Astrocyte (in vitro differentiated cells and primary cell): ENCODE measurements around the gene MMP1. TPM values are rescaled to one million over a fixed set of nuclear protein-coding genes. Genes with fewer than 3 reads are reported as not detected.
A peak's percentile ranks its signal among the peaks of the same experiment; 100 is the strongest.

ENCODE experiments used
- DNase-seq: peaks from one replicate; pipeline ENCODE4 v3.0.0-alpha.2; 2010; ENCODE audit warnings: low read depth
- FAIRE-seq: peaks from 2 replicates; lab custom pipeline; 2011; peaks lifted over from hg19 to GRCh38; lab: Jason Lieb, UNC
- H2AFZ ChIP-seq: 2 replicates; pipeline ENCODE4 v1.6.0; 2012; ENCODE audit warnings: low read depth, low read length, inconsistent platforms
- H3K27ac ChIP-seq: 2 replicates; pipeline ENCODE4 v1.5.1; 2011; ENCODE audit warnings: low read depth, low read length, inconsistent platforms
- H3K27me3 ChIP-seq: 2 replicates; pipeline ENCODE4 v1.6.0; 2011; ENCODE audit warnings: low read length, inconsistent platforms; ENCODE audit not compliant: insufficient read depth
- H3K36me3 ChIP-seq: 2 replicates; pipeline ENCODE4 v1.5.1; 2011; ENCODE audit warnings: low read length, inconsistent platforms; ENCODE audit not compliant: insufficient read depth
- H3K4me1 ChIP-seq: 2 replicates; pipeline ENCODE4 v1.5.1; 2011; ENCODE audit warnings: low read length, inconsistent platforms; ENCODE audit not compliant: insufficient read depth
- H3K4me2 ChIP-seq: 2 replicates; pipeline ENCODE4 v1.6.0; 2012; ENCODE audit warnings: low read length, inconsistent platforms
- H3K4me3 ChIP-seq: 2 replicates; pipeline ENCODE4 v1.5.1; 2011; ENCODE audit warnings: low read depth, mild to moderate bottlenecking, low read length, inconsistent platforms; ENCODE audit not compliant: insufficient read depth
- H3K79me2 ChIP-seq: 2 replicates; pipeline ENCODE4 v1.6.0; 2012; ENCODE audit warnings: mild to moderate bottlenecking, low read length, inconsistent platforms; ENCODE audit not compliant: insufficient read depth
- H3K9ac ChIP-seq: 2 replicates; pipeline ENCODE4 v1.6.0; 2012; ENCODE audit warnings: mild to moderate bottlenecking, low read length, inconsistent platforms
- H3K9me3 ChIP-seq: 2 replicates; pipeline ENCODE4 v1.5.1; 2012; ENCODE audit warnings: low read depth, mild to moderate bottlenecking, low read length, inconsistent platforms; ENCODE audit not compliant: insufficient read depth
- H4K20me1 ChIP-seq: 2 replicates; pipeline ENCODE4 v1.6.0; 2012; ENCODE audit warnings: low read length, inconsistent platforms; ENCODE audit not compliant: insufficient read depth
- H3K27ac Mint-ChIP-seq: one replicate; pipeline ENCODE4 v1.8.0; 2021; ENCODE audit warnings: mild to moderate bottlenecking, mixed read lengths; ENCODE audit not compliant: unreplicated experiment
- H3K27me3 Mint-ChIP-seq: one replicate; pipeline ENCODE4 v1.8.0; 2021; ENCODE audit warnings: low read depth, mixed read lengths; ENCODE audit not compliant: unreplicated experiment
- H3K36me3 Mint-ChIP-seq: one replicate; pipeline ENCODE4 v1.8.0; 2021; ENCODE audit warnings: low read depth, mixed read lengths; ENCODE audit not compliant: unreplicated experiment
- H3K4me1 Mint-ChIP-seq: one replicate; pipeline ENCODE4 v1.8.0; 2021; ENCODE audit warnings: low read depth, mixed read lengths; ENCODE audit not compliant: unreplicated experiment
- H3K4me3 Mint-ChIP-seq: one replicate; pipeline ENCODE4 v1.8.0; 2021; ENCODE audit warnings: mild to moderate bottlenecking, moderate library complexity, mixed read lengths; ENCODE audit not compliant: unreplicated experiment
- H3K9me3 Mint-ChIP-seq: one replicate; pipeline ENCODE4 v1.8.0; 2021; ENCODE audit warnings: mild to moderate bottlenecking, mixed read lengths; ENCODE audit not compliant: unreplicated experiment
- EZH2 ChIP-seq: IDR thresholded peaks from 2 replicates; pipeline ENCODE4 v1.6.1; 2012; ENCODE audit warnings: mild to moderate bottlenecking, low read length, inconsistent platforms; ENCODE audit not compliant: insufficient read depth
- total RNA-seq: library from RNA; stranded (reverse); gene quantifications from 2 replicates; pipeline ENCODE4 v1.2.1, GENCODE V29; 2021
- TF ChIP-seq, protein P1 (sequence below): IDR thresholded peaks from 2 replicates; pipeline ENCODE4 v1.5.1; 2011; ENCODE audit warnings: low read depth, mild to moderate bottlenecking, inconsistent platforms, low read length, moderate library complexity; ENCODE audit not compliant: insufficient read depth

The MMP1 gene
- total RNA-seq, 1 donor from 2014 or later = 0.64 TPM

DNA sequence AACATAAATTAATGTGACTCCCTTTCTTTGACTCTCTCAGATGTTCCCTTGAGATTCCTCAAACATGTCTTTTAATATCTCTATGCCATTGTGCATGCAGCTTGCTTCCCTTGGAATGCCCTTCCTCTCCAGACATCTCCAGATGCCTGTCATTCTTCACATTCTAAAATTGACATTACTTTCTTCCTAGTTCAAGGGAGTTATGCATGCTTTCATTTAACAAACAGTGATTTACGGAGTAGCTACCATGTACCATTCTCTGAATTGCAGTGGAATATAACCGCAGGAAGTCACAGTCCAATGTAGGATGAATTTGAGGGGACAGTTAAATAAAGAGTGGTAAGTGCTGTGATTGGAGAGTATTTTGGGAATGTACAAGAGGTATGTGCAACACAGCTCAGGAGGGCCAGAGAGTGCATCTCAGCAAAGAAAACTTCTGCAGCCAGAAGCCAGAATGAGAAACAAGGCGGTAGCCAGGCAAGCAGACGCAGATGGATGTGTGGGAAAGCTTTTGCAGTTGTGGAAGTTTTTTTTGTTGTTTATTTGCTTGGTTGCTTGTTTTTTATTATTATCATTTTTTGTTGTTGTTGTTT is 36.2 kb downstream of the MMP1 start:
- Mint-ChIP-seq H3K36me3 (no peaks in the 10 kb centered on the region), H3K4me3 (peak overlapping the region; percentile 58), H3K27me3 (no peaks in the 10 kb centered on the region), H3K4me1 (peaks cover 47% of the 10 kb centered on the region), H3K27ac (peak overlapping the region; percentile 88), H3K9me3 (no peaks in the 10 kb centered on the region)
- TF ChIP-seq, protein P1, sequence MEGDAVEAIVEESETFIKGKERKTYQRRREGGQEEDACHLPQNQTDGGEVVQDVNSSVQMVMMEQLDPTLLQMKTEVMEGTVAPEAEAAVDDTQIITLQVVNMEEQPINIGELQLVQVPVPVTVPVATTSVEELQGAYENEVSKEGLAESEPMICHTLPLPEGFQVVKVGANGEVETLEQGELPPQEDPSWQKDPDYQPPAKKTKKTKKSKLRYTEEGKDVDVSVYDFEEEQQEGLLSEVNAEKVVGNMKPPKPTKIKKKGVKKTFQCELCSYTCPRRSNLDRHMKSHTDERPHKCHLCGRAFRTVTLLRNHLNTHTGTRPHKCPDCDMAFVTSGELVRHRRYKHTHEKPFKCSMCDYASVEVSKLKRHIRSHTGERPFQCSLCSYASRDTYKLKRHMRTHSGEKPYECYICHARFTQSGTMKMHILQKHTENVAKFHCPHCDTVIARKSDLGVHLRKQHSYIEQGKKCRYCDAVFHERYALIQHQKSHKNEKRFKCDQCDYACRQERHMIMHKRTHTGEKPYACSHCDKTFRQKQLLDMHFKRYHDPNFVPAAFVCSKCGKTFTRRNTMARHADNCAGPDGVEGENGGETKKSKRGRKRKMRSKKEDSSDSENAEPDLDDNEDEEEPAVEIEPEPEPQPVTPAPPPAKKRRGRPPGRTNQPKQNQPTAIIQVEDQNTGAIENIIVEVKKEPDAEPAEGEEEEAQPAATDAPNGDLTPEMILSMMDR = no peak
- Histone ChIP-seq H3K27ac (peak overlapping the region; percentile 55), H3K9ac (peak overlapping the region; percentile 46), H3K4me2 (peak overlapping the region; percentile 63), H3K36me3 (no peaks in the 10 kb centered on the region), H3K9me3 (no peaks in the 10 kb centered on the region), H3K79me2 (no peaks in the 10 kb centered on the region), H2AFZ (no peak overlapping the region), H3K4me3 (no peak overlapping the region), H3K27me3 (no peaks in the 10 kb centered on the region), H4K20me1 (no peaks in the 10 kb centered on the region), H3K4me1 (peaks cover 31% of the 10 kb centered on the region)
- peak; percentile 59 for DNase-seq
- peak; percentile 41 for FAIRE-seq

- H4K20me1 ChIP-seq = no peaks in the 10 kb centered on the region
- DNase-seq (peak; percentile 97), FAIRE-seq (peak; percentile 97)
- no peak overlapping the region for H2AFZ ChIP-seq
- H3K4me2 ChIP-seq = peak overlapping the region; percentile 63
- H3K4me1 ChIP-seq = peaks cover 31% of the 10 kb centered on the region
- H3K9me3 Mint-ChIP-seq = no peaks in the 10 kb centered on the region
- H3K36me3 ChIP-seq = no peaks in the 10 kb centered on the region
- no peak for TF ChIP-seq EZH2
- TF ChIP-seq, protein P1 = no peak
- H3K27ac ChIP-seq = peak overlapping the region; percentile 72
- H3K27me3 Mint-ChIP-seq = no peaks in the 10 kb centered on the region
- H3K36me3 Mint-ChIP-seq = no peaks in the 10 kb centered on the region
- no peaks in the 10 kb centered on the region for H3K79me2 ChIP-seq
- H3K27ac Mint-ChIP-seq = peak overlapping the region; percentile 88
- H3K27me3 ChIP-seq = no peaks in the 10 kb centered on the region
- H3K4me3 Mint-ChIP-seq = no peak overlapping the region
- peak overlapping the region; percentile 17 for H3K9ac ChIP-seq
- no peaks in the 10 kb centered on the region for H3K9me3 ChIP-seq
- H3K4me3 ChIP-seq = no peak overlapping the region
- peaks cover 47% of the 10 kb centered on the region for H3K4me1 Mint-ChIP-seq
Measured at GRCh38 chr11:102760344-102761035, 37.5 kb downstream of the MMP1 start.
